GM18870 (cell line): ENCODE measurements around the gene SLU7.

Experiments
- ATAC-seq: cut with Tn5 transposase; IDR thresholded peaks from one replicate; pipeline ENCODE4 v1.9.1; 2021; ENCODE audit warnings: moderate library complexity; ENCODE audit not compliant: unreplicated experiment

Gene SLU7

GRCh38 chr5:160420331-160420610 is 1.4 kb upstream of the SLU7 start:
- ATAC-seq: no peak

GRCh38 chr5:160419458-160420330 is 813 bp upstream of the SLU7 start:
- peak; percentile 51 for ATAC-seq

DNA sequence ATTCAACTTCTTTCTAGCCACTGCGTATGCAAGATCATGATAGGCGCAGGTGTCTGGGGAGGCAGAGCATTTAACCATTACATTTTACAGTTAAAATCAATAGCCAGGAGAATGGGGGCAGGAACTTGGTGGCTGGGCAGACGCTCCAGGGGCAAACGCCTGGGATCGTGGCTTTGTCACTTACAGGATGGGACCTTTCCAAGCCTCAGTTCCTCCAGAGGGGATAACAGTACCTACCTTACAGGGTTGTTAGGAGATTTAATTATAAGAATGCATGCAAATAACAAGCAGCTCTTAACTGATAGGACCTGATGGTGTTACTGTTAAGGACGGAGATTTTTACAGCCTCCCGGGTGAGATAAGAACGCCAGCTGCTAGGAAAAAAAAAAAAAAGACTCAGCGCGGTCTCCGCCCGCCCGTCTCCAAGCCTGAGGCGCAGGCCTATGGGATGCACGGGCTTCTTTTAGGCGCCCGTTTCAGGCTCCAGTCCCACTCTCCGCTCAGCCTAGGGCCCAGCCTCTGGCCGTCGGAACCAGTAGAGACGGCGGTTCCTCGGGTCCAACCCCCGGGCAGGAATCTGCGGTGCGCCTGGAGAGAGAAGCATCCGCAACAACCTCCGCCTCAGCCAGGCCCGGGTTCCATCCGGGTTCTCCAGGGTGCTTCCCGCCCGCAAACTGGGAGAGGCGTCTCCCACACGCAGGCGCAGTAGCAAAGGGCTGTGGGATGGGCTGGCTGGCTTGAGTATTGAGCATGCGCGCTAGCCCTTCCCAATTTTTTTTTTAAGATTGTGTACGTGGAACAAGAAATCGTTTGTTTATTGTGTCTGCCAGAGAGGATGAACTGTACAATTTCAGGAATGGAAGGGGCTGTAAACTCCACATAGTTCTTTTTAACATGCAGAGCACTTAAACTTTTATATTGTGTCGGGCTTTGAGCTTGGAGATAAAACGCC is 19.2 kb downstream of the SLU7 start, which contains the start of gene FAM200C:
Gene FAM200C (minus strand): TSS at position 653 of the 952 bp plus-strand sequence. CDS start 4,564 bp downstream, outside the sequence.
- ATAC-seq: peak; percentile 73

DNA sequence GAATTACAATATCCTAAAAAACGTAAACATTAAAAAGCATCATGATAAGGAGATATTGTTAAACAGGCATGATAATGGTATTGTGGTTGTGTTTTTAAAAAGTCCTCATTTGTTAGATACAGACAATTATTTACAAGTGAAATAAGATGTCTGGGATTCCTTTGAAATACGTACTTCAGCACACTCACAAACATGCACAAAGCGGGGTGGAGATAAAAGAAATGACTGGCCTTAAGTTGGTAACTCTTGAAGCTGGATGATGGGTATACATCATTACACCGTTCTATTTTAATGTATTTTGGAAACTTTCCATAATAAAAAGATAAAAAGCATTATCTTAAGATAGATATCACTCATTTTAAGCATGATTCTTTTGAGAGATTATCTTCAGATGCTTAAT is 20.1 kb downstream of the SLU7 start:
- no peak for ATAC-seq

GRCh38 chr5:160397492-160397891 is 21.4 kb downstream of the SLU7 start:
- no peak for ATAC-seq

DNA sequence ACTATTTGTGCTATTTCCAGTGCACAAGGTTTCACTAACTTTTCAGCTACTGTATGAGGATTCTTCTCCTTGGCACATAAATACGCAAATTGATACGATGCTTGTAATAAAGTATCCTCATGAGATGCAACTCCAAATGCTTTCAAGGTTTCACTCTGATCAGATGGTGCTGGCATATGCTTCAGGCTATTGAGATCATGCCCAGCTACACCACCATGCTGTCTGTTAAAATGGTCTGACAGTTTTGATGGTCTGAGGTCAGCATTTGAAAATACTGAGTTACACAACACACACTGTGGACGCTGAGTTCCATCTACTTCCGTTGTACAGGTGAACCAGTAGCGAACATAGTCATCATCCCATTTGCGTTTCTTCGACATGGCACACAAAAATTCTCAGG is 23.8 kb downstream of the SLU7 start:
- no peak for ATAC-seq

DNA sequence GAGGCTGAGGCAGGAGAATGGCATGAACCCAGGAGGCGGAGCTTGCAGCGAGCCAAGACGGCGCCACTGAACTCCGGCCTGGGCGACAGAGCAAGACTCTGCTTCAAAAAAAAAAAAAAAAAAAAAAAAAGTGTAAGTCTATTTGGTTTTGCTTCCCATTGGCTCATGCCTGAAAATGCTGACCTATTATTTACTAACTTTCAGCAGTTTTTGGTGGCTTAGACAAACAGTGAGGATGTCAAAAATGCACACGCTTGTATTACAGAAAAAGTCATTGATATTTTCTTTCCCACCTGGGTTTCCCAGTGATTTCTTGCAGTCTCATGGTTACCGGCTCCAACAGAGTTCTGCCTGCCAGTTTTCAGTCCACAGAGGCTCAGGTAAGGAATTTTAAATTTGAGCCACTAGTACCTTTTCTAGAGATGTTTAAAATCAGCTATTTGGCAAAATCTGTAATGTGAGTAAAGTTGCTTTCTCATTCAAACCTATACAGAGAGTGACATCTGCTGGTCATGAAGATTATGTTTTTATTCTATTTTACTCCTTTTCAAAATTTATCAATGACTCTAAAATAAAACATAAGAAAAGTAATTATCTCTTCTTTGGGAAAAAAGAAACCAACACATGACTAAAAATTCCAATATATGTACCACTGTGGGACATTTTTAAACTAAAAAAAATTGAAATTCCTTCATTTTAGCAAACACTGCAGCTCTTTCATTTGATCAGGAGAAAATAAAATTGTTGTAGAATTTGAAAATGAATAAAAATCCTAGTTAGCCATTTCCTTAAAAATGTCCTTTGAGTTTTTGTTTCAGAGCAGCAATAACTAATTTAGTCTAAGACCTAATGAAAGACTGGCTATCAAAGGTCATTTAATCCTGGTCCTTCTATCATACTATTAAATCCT is 27.8 kb downstream of the SLU7 start:
- no peak for ATAC-seq

DNA sequence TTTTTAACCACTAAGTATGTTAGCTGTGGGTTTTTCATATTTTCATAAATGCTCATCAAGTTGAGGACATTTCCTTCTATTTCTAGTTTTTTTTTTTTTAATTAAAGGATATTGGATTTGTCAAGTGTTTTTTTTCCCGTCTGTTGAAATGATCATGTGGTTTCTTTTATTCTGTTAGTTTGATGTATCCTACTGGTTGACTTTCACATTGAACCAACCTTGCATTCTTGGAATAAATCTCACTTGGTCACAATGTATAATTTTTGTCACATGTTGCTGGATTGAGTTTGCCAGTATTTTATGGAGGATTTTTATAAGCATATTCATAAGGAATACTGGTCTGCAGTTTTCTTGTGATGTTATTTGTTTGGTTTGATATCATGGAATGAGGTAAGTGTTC is 31.4 kb downstream of the SLU7 start:
- no peak for ATAC-seq

- no peak for ATAC-seq
Observed at GRCh38 chr5:160385496-160385895, 33.4 kb downstream of the SLU7 start.

DNA sequence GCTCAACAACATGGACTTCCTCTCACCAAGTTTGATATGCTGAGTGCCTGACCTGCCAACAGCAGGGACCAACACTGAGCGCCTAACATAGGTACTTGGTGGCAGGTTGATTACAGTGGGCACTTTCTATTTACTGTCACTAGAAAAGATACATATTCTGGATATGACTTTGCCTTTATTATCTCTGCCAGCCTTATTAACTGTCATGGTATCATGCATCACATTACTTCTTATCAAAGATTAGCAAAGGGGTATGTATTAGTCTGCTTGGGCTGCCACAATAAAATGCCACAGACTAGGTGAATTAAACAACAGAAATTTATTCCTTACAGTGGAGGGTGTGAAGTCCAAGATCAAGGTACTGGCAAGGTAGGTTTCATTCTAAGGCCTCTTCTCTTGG is 34.2 kb downstream of the SLU7 start:
- ATAC-seq: no peak

DNA sequence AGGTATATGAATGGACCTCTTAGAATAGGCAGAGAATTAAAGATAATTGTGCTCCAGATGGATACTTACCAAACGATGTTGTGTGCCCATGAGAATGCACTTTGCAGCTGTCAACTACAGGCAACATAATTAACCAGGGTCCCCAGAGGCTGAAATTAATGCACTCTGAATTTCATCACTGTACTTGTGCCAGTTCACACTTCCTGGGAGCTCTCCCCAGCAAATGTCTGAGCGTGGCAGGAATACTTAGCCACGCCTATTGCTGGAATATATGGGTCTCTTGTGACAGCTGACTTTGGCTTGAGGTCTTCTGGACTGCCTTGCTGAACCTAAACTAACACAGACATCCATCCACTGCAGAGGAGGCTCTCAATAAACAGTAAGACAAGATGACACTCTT is 36.5 kb downstream of the SLU7 start:
- ATAC-seq: no peak

GRCh38 chr5:160380041-160380440 is 38.8 kb downstream of the SLU7 start:
- no peak for ATAC-seq

DNA sequence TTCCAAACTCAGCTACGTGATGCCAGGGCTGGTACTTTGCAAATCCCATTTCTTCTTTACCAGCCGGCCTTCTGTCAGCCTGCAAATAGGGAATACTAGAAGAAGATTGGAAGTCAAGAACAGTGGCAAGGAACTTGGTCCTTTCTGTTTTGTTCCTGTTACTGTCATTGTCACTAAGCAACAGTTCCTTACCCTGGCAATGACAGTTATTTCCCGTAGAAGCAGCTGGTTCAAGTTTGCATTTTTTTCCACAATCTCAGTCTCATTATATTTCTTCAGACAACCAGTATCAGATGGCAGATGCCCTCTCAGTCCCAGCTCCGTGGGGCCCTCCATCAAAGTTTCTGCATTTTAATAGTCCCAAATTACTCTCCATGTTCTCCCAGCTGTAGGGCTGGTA is 39.4 kb downstream of the SLU7 start:
- no peak for ATAC-seq

GRCh38 chr5:160378330-160378729 is 40.6 kb downstream of the SLU7 start:
- ATAC-seq: no peak

- no peak for ATAC-seq
Observed at GRCh38 chr5:160377651-160378050, 41.2 kb downstream of the SLU7 start.

- no peak for ATAC-seq
Observed at GRCh38 chr5:160376416-160376815, 42.5 kb downstream of the SLU7 start.

DNA sequence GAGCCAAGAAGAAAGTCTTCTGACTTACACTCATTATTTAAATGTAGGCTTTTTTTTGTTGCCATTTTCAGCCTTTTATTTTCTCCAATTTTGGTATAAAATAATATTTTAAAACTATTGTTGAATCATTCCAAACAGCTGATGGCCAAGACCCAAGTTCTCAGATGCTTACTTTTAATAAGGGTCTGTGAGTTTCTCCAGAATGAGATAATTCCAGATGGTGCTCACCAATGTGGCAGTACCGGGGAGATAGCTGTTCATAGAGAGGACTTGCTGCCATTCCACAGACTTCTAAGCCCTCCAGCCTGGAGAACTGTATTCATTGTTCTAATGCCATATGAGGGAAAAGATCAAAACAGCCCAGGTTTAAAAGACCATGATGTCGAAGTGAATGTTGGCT is 43.2 kb downstream of the SLU7 start:
- ATAC-seq: no peak

GRCh38 chr5:160375166-160375565 is 43.7 kb downstream of the SLU7 start:
- ATAC-seq: no peak

DNA sequence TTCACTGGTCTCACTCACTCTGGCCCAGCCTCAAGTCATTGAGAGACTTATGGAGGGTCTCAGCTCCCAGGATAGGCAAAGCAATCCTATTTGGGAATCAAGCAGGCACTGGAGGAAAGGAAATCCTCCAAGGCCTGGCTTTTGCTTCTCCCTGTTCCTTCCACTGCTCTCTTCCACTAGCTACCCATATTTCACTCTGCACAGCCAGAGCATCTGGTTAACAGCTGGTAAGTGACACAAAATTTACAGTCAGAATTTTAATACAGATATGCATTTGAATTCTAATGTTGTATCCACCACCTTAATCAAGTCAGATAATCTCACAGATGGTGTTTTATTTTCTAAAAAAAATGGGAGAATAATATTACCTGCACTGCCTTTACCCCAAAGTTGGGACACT is 47.6 kb downstream of the SLU7 start:
- no peak for ATAC-seq

GRCh38 chr5:160370713-160371034 is 48.2 kb downstream of the SLU7 start:
- ATAC-seq: no peak
